Mesothelial cell of epicardium (in vitro differentiated cells): Measurements from ENCODE around the gene RGS19. TPM values are rescaled to one million over a fixed set of nuclear protein-coding genes. Genes with fewer than 3 reads are reported as not detected.

ENCODE experiments used
- DNase-seq, 2 experiments: peaks; one replicate each; pipeline ENCODE4 v3.0.0; 2021; ENCODE audit warnings: low spot score in 2 of 2; ENCODE audit not compliant: unreplicated experiment in 2 of 2
- H3K27ac Mint-ChIP-seq: 2 replicates; pipeline ENCODE4 v1.8.0; 2021; ENCODE audit warnings: mixed read lengths
- H3K27me3 Mint-ChIP-seq: 2 replicates; pipeline ENCODE4 v1.8.0; 2021; ENCODE audit warnings: low read depth, mixed read lengths
- H3K36me3 Mint-ChIP-seq: 2 replicates; pipeline ENCODE4 v1.8.0; 2021; ENCODE audit warnings: mixed read lengths
- H3K4me1 Mint-ChIP-seq: 2 replicates; pipeline ENCODE4 v1.8.0; 2021; ENCODE audit warnings: mixed read lengths
- H3K4me3 Mint-ChIP-seq: 2 replicates; pipeline ENCODE4 v1.8.0; 2021; ENCODE audit warnings: mild to moderate bottlenecking, moderate library complexity, mixed read lengths
- H3K9me3 Mint-ChIP-seq: 2 replicates; pipeline ENCODE4 v1.8.0; 2021; ENCODE audit warnings: mixed read lengths
- total RNA-seq: library from RNA; stranded (reverse); gene quantifications from 3 replicates; pipeline ENCODE4 v1.2.1, GENCODE V29; 2021
- TF ChIP-seq, protein P1 (sequence below): fragments of 200-600 bp; sonication (generic); IDR thresholded peaks from one replicate; pipeline ENCODE4 v1.5.0; 2021; ENCODE audit warnings: antibody characterized with exemption; ENCODE audit not compliant: unreplicated experiment

Gene RGS19
- total RNA-seq, 1 donor from 2014 or later = 7.9 TPM

GRCh38 chr20:64042054-64042781 is 37.1 kb downstream of the RGS19 start:
- Mint-ChIP-seq H3K9me3 (no peaks in the 10 kb centered on the region), H3K4me3 (peak overlapping the region; percentile 60), H3K4me1 (peaks cover 8% of the 10 kb centered on the region), H3K36me3 (no peaks in the 10 kb centered on the region), H3K27me3 (peaks cover 81% of the 10 kb centered on the region), H3K27ac (no peak overlapping the region)
- TF ChIP-seq, protein P1, sequence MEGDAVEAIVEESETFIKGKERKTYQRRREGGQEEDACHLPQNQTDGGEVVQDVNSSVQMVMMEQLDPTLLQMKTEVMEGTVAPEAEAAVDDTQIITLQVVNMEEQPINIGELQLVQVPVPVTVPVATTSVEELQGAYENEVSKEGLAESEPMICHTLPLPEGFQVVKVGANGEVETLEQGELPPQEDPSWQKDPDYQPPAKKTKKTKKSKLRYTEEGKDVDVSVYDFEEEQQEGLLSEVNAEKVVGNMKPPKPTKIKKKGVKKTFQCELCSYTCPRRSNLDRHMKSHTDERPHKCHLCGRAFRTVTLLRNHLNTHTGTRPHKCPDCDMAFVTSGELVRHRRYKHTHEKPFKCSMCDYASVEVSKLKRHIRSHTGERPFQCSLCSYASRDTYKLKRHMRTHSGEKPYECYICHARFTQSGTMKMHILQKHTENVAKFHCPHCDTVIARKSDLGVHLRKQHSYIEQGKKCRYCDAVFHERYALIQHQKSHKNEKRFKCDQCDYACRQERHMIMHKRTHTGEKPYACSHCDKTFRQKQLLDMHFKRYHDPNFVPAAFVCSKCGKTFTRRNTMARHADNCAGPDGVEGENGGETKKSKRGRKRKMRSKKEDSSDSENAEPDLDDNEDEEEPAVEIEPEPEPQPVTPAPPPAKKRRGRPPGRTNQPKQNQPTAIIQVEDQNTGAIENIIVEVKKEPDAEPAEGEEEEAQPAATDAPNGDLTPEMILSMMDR = no peak
- no peak for DNase-seq

GRCh38 chr20:64041781-64042053 is 37.6 kb downstream of the RGS19 start:
- peak overlapping the region; percentile 60 for H3K4me3 Mint-ChIP-seq
- H3K9me3 Mint-ChIP-seq = no peaks in the 10 kb centered on the region
- H3K27ac Mint-ChIP-seq = no peak overlapping the region
- TF ChIP-seq, protein P1 = no peak
- H3K4me1 Mint-ChIP-seq = peaks cover 8% of the 10 kb centered on the region
- H3K27me3 Mint-ChIP-seq = peaks cover 81% of the 10 kb centered on the region
- DNase-seq = no peak
- H3K36me3 Mint-ChIP-seq = no peaks in the 10 kb centered on the region

DNA sequence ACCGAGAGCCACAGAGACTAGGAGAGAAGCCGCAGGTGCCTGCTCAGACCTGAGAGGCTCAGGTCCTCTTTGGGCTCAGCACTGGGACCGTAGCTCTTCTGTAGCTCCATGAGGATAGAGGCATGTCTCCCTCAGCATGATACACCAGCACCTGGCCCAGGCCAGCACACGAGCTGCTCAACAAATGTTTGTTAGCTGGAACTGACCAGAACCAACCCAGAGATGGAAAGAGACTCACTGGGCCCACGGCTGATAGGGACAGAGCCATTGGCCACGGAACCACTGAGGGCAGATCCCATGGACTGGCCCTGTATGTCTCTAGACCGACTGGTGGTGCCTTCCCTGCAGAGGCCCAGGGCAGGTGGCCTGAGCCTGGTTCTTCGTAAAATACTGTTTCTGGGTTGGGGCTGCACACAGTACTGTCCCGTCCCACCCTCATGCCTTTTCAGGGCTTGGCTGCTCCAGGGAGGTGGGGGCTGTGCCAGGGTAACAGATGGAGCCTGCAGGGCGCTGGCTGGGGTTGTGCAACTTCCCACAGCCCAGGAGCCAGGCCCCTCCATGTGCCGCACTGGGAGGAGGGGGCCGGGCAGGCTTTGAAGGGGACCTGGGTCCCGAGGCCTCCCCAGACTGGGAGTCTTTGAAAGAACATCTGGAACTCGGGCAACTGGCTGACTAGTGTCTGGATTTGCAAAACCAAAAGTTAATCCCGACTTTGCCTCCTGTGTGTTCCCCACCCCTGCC is 38.1 kb downstream of the RGS19 start:
- no peaks in the 10 kb centered on the region for H3K36me3 Mint-ChIP-seq
- H3K9me3 Mint-ChIP-seq = no peaks in the 10 kb centered on the region
- no peak overlapping the region for H3K27ac Mint-ChIP-seq
- no peak for DNase-seq
- H3K4me3 Mint-ChIP-seq = peak overlapping the region; percentile 60
- TF ChIP-seq, protein P1 = no peak
- H3K4me1 Mint-ChIP-seq = peaks cover 8% of the 10 kb centered on the region
- peaks cover 79% of the 10 kb centered on the region for H3K27me3 Mint-ChIP-seq

GRCh38 chr20:64040231-64041039 is 38.9 kb downstream of the RGS19 start:
- Mint-ChIP-seq H3K27ac (no peak overlapping the region), H3K4me3 (no peak overlapping the region), H3K36me3 (no peaks in the 10 kb centered on the region), H3K27me3 (peaks cover 72% of the 10 kb centered on the region), H3K4me1 (peaks cover 8% of the 10 kb centered on the region), H3K9me3 (no peaks in the 10 kb centered on the region)
- TF ChIP-seq, protein P1 = no peak
- DNase-seq = no peak

- TF ChIP-seq, protein P1 = no peak
- H3K36me3 Mint-ChIP-seq = no peaks in the 10 kb centered on the region
- DNase-seq = no peak
- peaks cover 8% of the 10 kb centered on the region for H3K4me1 Mint-ChIP-seq
- H3K27ac Mint-ChIP-seq = no peak overlapping the region
- H3K4me3 Mint-ChIP-seq = peak overlapping the region; percentile 56
- H3K9me3 Mint-ChIP-seq = no peaks in the 10 kb centered on the region
- peaks cover 63% of the 10 kb centered on the region for H3K27me3 Mint-ChIP-seq
Observed at GRCh38 chr20:64039293-64040160, 39.8 kb downstream of the RGS19 start.
